Hepatocyte (in vitro differentiated cells): ENCODE measurements around the gene LPP. TPM values are rescaled to one million over a fixed set of nuclear protein-coding genes. Genes with fewer than 3 reads are reported as not detected.

Experiments used
- DNase-seq: peaks from one replicate; pipeline ENCODE4 v3.0.0-alpha.2; 2016; ENCODE audit warnings: low spot score
- H2AFZ ChIP-seq: fragments of 200-600 bp; sonication (generic); 2 replicates; pipeline ENCODE4 v1.6.0; 2016; ENCODE audit warnings: antibody characterized with exemption, mild to moderate bottlenecking
- H3K27ac ChIP-seq: fragments of 200-600 bp; sonication (generic); 2 replicates; pipeline ENCODE4 v1.5.1; 2016; ENCODE audit warnings: mild to moderate bottlenecking
- H3K27me3 ChIP-seq: fragments of 200-600 bp; sonication (generic); 2 replicates; pipeline ENCODE4 v1.6.1; 2016
- H3K36me3 ChIP-seq: fragments of 200-600 bp; sonication (generic); replicated peaks from 2 replicates; pipeline ENCODE4 v1.5.1; 2016; ENCODE audit warnings: low read depth; ENCODE audit not compliant: insufficient read depth
- H3K4me1 ChIP-seq: fragments of 200-600 bp; sonication (generic); 2 replicates; pipeline ENCODE4 v1.5.1; 2016; ENCODE audit warnings: mild to moderate bottlenecking, moderate library complexity; ENCODE audit not compliant: insufficient read depth
- H3K4me2 ChIP-seq: fragments of 200-600 bp; sonication (generic); 2 replicates; pipeline ENCODE4 v1.6.0; 2016
- H3K4me3 ChIP-seq: fragments of 200-600 bp; sonication (generic); 2 replicates; pipeline ENCODE4 v1.5.1; 2016; ENCODE audit warnings: mild to moderate bottlenecking
- H3K79me2 ChIP-seq: fragments of 200-600 bp; sonication (generic); 2 replicates; pipeline ENCODE4 v1.6.0; 2017; ENCODE audit warnings: mild to moderate bottlenecking
- H3K9me2 ChIP-seq: fragments of 200-600 bp; sonication (generic); replicated peaks from 2 replicates; pipeline ENCODE4 v1.6.0; 2017; ENCODE audit warnings: mild to moderate bottlenecking; ENCODE audit not compliant: insufficient read depth
- H3K9me3 ChIP-seq: fragments of 200-600 bp; sonication (generic); 2 replicates; pipeline ENCODE4 v1.5.1; 2016; ENCODE audit warnings: low read depth, mild to moderate bottlenecking
- H4K20me1 ChIP-seq: fragments of 200-600 bp; sonication (generic); 2 replicates; pipeline ENCODE4 v1.6.0; 2016; ENCODE audit warnings: mild to moderate bottlenecking; ENCODE audit not compliant: insufficient read depth, poor library complexity, severe bottlenecking
- CTCF ChIP-seq: fragments of 200-600 bp; sonication (generic); IDR thresholded peaks from 2 replicates; pipeline ENCODE4 v1.5.1; 2016; ENCODE audit warnings: antibody characterized with exemption, mild to moderate bottlenecking; ENCODE audit not compliant: poor library complexity
- EZH2 ChIP-seq: fragments of 200-600 bp; sonication (generic); IDR thresholded peaks from 2 replicates; pipeline ENCODE4 v1.6.1; 2016; ENCODE audit warnings: antibody characterized with exemption, mild to moderate bottlenecking, borderline replicate concordance
- EZH2phosphoT487 ChIP-seq: fragments of 200-600 bp; sonication (generic); IDR thresholded peaks from one replicate; pipeline ENCODE4 v1.6.1; 2018; ENCODE audit warnings: antibody characterized with exemption, mild to moderate bottlenecking, low read depth, moderate library complexity; ENCODE audit not compliant: unreplicated experiment, severe bottlenecking
- WGBS: methylation state at CpG from one replicate; pipeline ENCODE4 v1.1.6; 2016; ENCODE audit warnings: low lambda C conversion rate; ENCODE audit errors: missing lambda C conversion rate; 5-methylcytosine and 5-hydroxymethylcytosine counted together
- polyA plus RNA-seq: library from polyadenylated mRNA; unstranded; fragments of >200 nt; fragmentation: Nextera tagmentation; extraction: Ambion mirVana; gene quantifications from 2 replicates; pipeline ENCODE4 v1.2.1, GENCODE V29; 2016
- total RNA-seq: library from RNA; depleted of rRNA; stranded (reverse); fragments of >200 nt; gene quantifications from 2 replicates; pipeline ENCODE4 v1.2.3, GENCODE V29; 2014

The LPP gene
- total and polyA plus RNA-seq, 2 experiments from 2014 or later, result 53.2 to 73.8 TPM

GRCh38 chr3:188236271-188236670 is 82.3 kb downstream of the LPP start:
- Histone ChIP-seq H3K79me2 (peaks cover 82% of the 10 kb centered on the region), H3K27ac (no peak overlapping the region), H3K9me2 (no peaks in the 10 kb centered on the region), H3K4me2 (no peak overlapping the region), H3K36me3 (no peaks in the 10 kb centered on the region), H2AFZ (no peak overlapping the region), H3K4me1 (peaks cover 14% of the 10 kb centered on the region), H3K9me3 (no peaks in the 10 kb centered on the region), H3K4me3 (no peak overlapping the region), H3K27me3 (no peaks in the 10 kb centered on the region), H4K20me1 (no peaks in the 10 kb centered on the region)
- no peak for DNase-seq
- WGBS, result 99% methylated on average over 4 of the region's 4 CpGs
- TF ChIP-seq EZH2phosphoT487 (no peak), CTCF (no peak)

GRCh38 chr3:188239035-188239434 is 85.1 kb downstream of the LPP start:
- Histone ChIP-seq H3K4me2 (no peak overlapping the region), H3K9me2 (no peaks in the 10 kb centered on the region), H3K4me1 (peaks cover 14% of the 10 kb centered on the region), H3K79me2 (peaks cover 69% of the 10 kb centered on the region), H3K9me3 (no peaks in the 10 kb centered on the region), H2AFZ (no peak overlapping the region), H3K36me3 (no peaks in the 10 kb centered on the region), H4K20me1 (no peaks in the 10 kb centered on the region), H3K27ac (no peak overlapping the region), H3K4me3 (no peak overlapping the region), H3K27me3 (no peaks in the 10 kb centered on the region)
- DNase-seq, result no peak
- 96% methylated on average over 7 of the region's 7 CpGs for WGBS
- no peak for TF ChIP-seq EZH2phosphoT487
- TF ChIP-seq CTCF, result no peak
- no peak for TF ChIP-seq EZH2

- Histone ChIP-seq H4K20me1 (no peaks in the 10 kb centered on the region), H3K9me2 (no peaks in the 10 kb centered on the region)
Measured at GRCh38 chr3:188239577-188239976, 85.6 kb downstream of the LPP start.

More at GRCh38 chr3:188239577-188239976, 85.6 kb downstream of the LPP start:
- Histone ChIP-seq H3K4me1 (peaks cover 14% of the 10 kb centered on the region), H3K4me3 (no peak overlapping the region), H3K79me2 (peaks cover 67% of the 10 kb centered on the region), H2AFZ (no peak overlapping the region), H3K27ac (no peak overlapping the region), H3K4me2 (no peak overlapping the region), H3K9me3 (no peaks in the 10 kb centered on the region), H3K27me3 (no peaks in the 10 kb centered on the region), H3K36me3 (no peaks in the 10 kb centered on the region)
- DNase-seq, result no peak
- TF ChIP-seq EZH2phosphoT487, result no peak
- TF ChIP-seq EZH2, result no peak
- no peak for TF ChIP-seq CTCF
- 100% methylated on average over 1 of the region's 1 CpG for WGBS
